Right atrium auricular region (tissue), 2 donors: ENCODE data around the gene KRT4. TPM values are rescaled to one million over a fixed set of nuclear protein-coding genes. Genes with fewer than 3 reads are reported as not detected.

Source experiments
- DNase-seq: peaks from one replicate; pipeline ENCODE4 v3.0.0-alpha.2; 2019; ENCODE audit warnings: low spot score
- H3K27ac ChIP-seq, 2 donors: fragments of 200-600 bp; sonication (generic); 1 replicate in 1 of 2; 2 replicates in 1 of 2; pipeline ENCODE4 v1.5.1; 2016 to 2019
- H3K27me3 ChIP-seq, 2 donors: fragments of 200-600 bp; sonication (generic); one replicate each; pipeline versions ENCODE4 v1.5.1 to v1.6.0; 2017 to 2019
- H3K36me3 ChIP-seq: fragments of 200-600 bp; sonication (generic); one replicate; pipeline ENCODE4 v1.5.1; 2016
- H3K4me1 ChIP-seq, 2 donors: fragments of 200-600 bp; sonication (generic); one replicate each; pipeline versions ENCODE4 v1.5.1 to v1.6.0; 2017 to 2019
- H3K4me3 ChIP-seq, 2 donors: fragments of 200-600 bp; sonication (generic); 1 replicate in 1 of 2; 2 replicates in 1 of 2; pipeline ENCODE4 v1.5.1; 2017 to 2019; ENCODE audit warnings: mild to moderate bottlenecking in 1 of 2, moderate library complexity in 1 of 2
- H3K9me3 ChIP-seq, 2 donors: fragments of 200-600 bp; sonication (generic); one replicate each; pipeline ENCODE4 v1.5.1; 2019
- CTCF ChIP-seq, 2 donors: fragments of 200-600 bp; sonication (generic); IDR thresholded peaks; one replicate each; pipeline ENCODE4 v1.5.1; 2019; ENCODE audit warnings: antibody characterized with exemption in 2 of 2
- total RNA-seq, 2 donors: library from RNA; depleted of rRNA; stranded (reverse); fragments of >200 nt; gene quantifications; one replicate each; pipeline ENCODE4 v1.1.0, GENCODE V29; 2016

KRT4 gene
- total RNA-seq, 2 donors from 2014 or later: not detected

GRCh38 chr12:52821826-52822660 lies 8.1 kb upstream of the KRT4 start:
- Histone ChIP-seq H3K27me3 (no peaks in the 10 kb centered on the region), H3K36me3 (no peaks in the 10 kb centered on the region), H3K4me3 (no peak overlapping the region), H3K9me3 (no peaks in the 10 kb centered on the region), H3K27ac (no peak overlapping the region), H3K4me1 (no peaks in the 10 kb centered on the region)
- TF ChIP-seq CTCF (IDR thresholded peaks at IDR 0.05): no peak
- no peak for DNase-seq

- Histone ChIP-seq H3K27ac (no peak overlapping the region), H3K9me3 (no peaks in the 10 kb centered on the region), H3K4me1 (no peaks in the 10 kb centered on the region), H3K36me3 (no peaks in the 10 kb centered on the region), H3K27me3 (no peaks in the 10 kb centered on the region), H3K4me3 (no peak overlapping the region)
- TF ChIP-seq CTCF (IDR thresholded peaks at IDR 0.05): no peak
- DNase-seq: no peak
These were observed 7.3 kb upstream of the KRT4 start for GRCh38 chr12:52821071-52821730.

GRCh38 chr12:52820521-52820920 lies 6.6 kb upstream of the KRT4 start:
- TF ChIP-seq CTCF (IDR thresholded peaks at IDR 0.05): no peak
- Histone ChIP-seq H3K36me3 (no peaks in the 10 kb centered on the region), H3K4me3 (no peak overlapping the region), H3K27me3 (no peaks in the 10 kb centered on the region), H3K27ac (no peak overlapping the region), H3K4me1 (no peaks in the 10 kb centered on the region), H3K9me3 (no peaks in the 10 kb centered on the region)
- DNase-seq: no peak

GRCh38 chr12:52819731-52820510 lies 6.0 kb upstream of the KRT4 start:
- no peak for TF ChIP-seq CTCF (IDR thresholded peaks at IDR 0.05)
- DNase-seq: no peak

GRCh38 chr12:52818887-52819420 lies 5.0 kb upstream of the KRT4 start:
- no peaks in the 10 kb centered on the region for H3K4me1 ChIP-seq
- no peaks in the 10 kb centered on the region for H3K27me3 ChIP-seq
- no peaks in the 10 kb centered on the region for H3K9me3 ChIP-seq
- no peak overlapping the region for H3K4me3 ChIP-seq
- no peak for TF ChIP-seq CTCF (IDR thresholded peaks at IDR 0.05)
- no peak for DNase-seq
- no peaks in the 10 kb centered on the region for H3K36me3 ChIP-seq
- no peak overlapping the region for H3K27ac ChIP-seq

More at GRCh38 chr12:52819731-52820510, 6.0 kb upstream of the KRT4 start:
- H3K36me3 ChIP-seq: no peaks in the 10 kb centered on the region
- no peaks in the 10 kb centered on the region for H3K27me3 ChIP-seq
- H3K4me3 ChIP-seq: no peak overlapping the region
- H3K9me3 ChIP-seq: no peaks in the 10 kb centered on the region
- H3K27ac ChIP-seq: no peak overlapping the region
- no peaks in the 10 kb centered on the region for H3K4me1 ChIP-seq
